Kidney (tissue), 14 donors: Measurements from ENCODE around the gene DNAH17. TPM values are rescaled to one million over a fixed set of nuclear protein-coding genes. Genes with fewer than 3 reads are reported as not detected.

Experiments
- DNase-seq, 5 donors: peaks; one replicate each; pipeline ENCODE4 v3.0.0-alpha.2; 2013 to 2020
- FAIRE-seq: peaks from 2 replicates; lab custom pipeline; 2012; peaks lifted over from hg19 to GRCh38; lab: Jason Lieb, UNC
- H3K27ac ChIP-seq, 2 donors: one replicate each; pipeline ENCODE4 v1.7.0; 2013; ENCODE audit warnings: low read depth in 2 of 2, low read length in 2 of 2, inconsistent platforms in 1 of 2
- H3K27me3 ChIP-seq: one replicate; pipeline ENCODE4 v1.7.1; 2013; ENCODE audit warnings: low read length, inconsistent platforms; ENCODE audit not compliant: control insufficient read depth, insufficient read depth
- H3K36me3 ChIP-seq, 3 donors: one replicate each; pipeline versions ENCODE4 v1.7.0 to v1.7.1; 2013; ENCODE audit warnings: low read length in 3 of 3, control low read depth in 1 of 3, inconsistent platforms in 1 of 3; ENCODE audit not compliant: insufficient read depth in 3 of 3, control insufficient read depth in 2 of 3
- H3K4me1 ChIP-seq, 3 donors: one replicate each; pipeline versions ENCODE4 v1.7.0 to v1.7.1; 2013; ENCODE audit warnings: low read length in 3 of 3, inconsistent platforms in 1 of 3, low read depth in 1 of 3; ENCODE audit not compliant: control insufficient read depth in 2 of 3, insufficient read depth in 2 of 3
- H3K4me3 ChIP-seq, 3 donors: one replicate each; pipeline versions ENCODE4 v1.7.0 to v1.8.1; 2013; ENCODE audit warnings: low read length in 3 of 3, control low read depth in 1 of 3, inconsistent platforms in 1 of 3
- H3K9ac ChIP-seq, 3 donors: one replicate each; pipeline versions ENCODE4 v1.7.0 to v1.7.1; 2013; ENCODE audit warnings: low read length in 3 of 3, control low read depth in 1 of 3, inconsistent platforms in 1 of 3
- H3K9me3 ChIP-seq, 3 donors: one replicate each; pipeline versions ENCODE4 v1.7.0 to v1.7.1; 2013; ENCODE audit warnings: low read length in 3 of 3, control low read depth in 1 of 3, inconsistent platforms in 1 of 3; ENCODE audit not compliant: control insufficient read depth in 2 of 3, insufficient read depth in 1 of 3
- CTCF ChIP-seq: IDR thresholded peaks from 3 replicates; pipeline ENCODE4 v1.5.1; 2012; ENCODE audit warnings: mild to moderate bottlenecking, moderate library complexity, borderline replicate concordance; ENCODE audit not compliant: insufficient read depth; ENCODE audit errors: extremely low read depth
- intact Hi-C: fragments of 100-400 bp; cut with DNase I; formaldehyde crosslinking; loops from one replicate; pipeline ENCODE4 v1.11.1; 2022
- polyA plus RNA-seq: library from polyadenylated mRNA; stranded (reverse); fragments of 350-450 nt; fragmentation: Illumina TruSeq; extraction: RNeasy Lipid Tissue Mini Kit (QIAGEN cat#74804); gene quantifications from one replicate; pipeline ENCODE4 v1.2.3, GENCODE V29; 2014; ENCODE audit warnings: low read depth, low replicate concordance; ENCODE audit not compliant: insufficient read depth
- total RNA-seq: library from RNA; stranded (reverse); fragmentation: NEBNext Ultra II Directional; extraction: Animal tissue kit (Norgen Biotek cat#: 25700); gene quantifications from one replicate; pipeline ENCODE4 v1.2.1, GENCODE V29; 2021
- donor health status: control.
- donor health status: control.
- donor health status: control.
- donor health status: control.
- donor health status: control.
- donor health status: DM: yes; HTN: yes; CAD: no.
- donor health status: Normal renal cell carcinoma (clear cell type).

The DNAH17 gene
- total and polyA plus RNA-seq, 2 donors from 2014 or later: 0.09 to 0.17 TPM

- Histone ChIP-seq H3K9me3 (peaks cover 0 to 3% (median 0%) of the 10 kb centered on the region in 3 donors), H3K4me3 (no peak overlapping the region), H3K27me3 (no peaks in the 10 kb centered on the region), H3K27ac (no peak overlapping the region), H3K4me1 (no peaks in the 10 kb centered on the region), H3K9ac (no peak overlapping the region), H3K36me3 (no peaks in the 10 kb centered on the region)
- intact Hi-C loops: no loop called here
- FAIRE-seq (no peak), DNase-seq (peak in 1 of 5 donors; percentile 23)
- no peak for TF ChIP-seq CTCF
Observed at GRCh38 chr17:78623541-78623940, 46.3 kb upstream of the DNAH17 start.

- no peaks in the 10 kb centered on the region for H3K27me3 ChIP-seq
- no peak overlapping the region for H3K4me3 ChIP-seq
- intact Hi-C loops: no loop called here
- H3K27ac ChIP-seq: no peak overlapping the region
- H3K36me3 ChIP-seq: no peaks in the 10 kb centered on the region
- TF ChIP-seq CTCF: no peak
- no peak for FAIRE-seq
- DNase-seq: peak in 1 of 5 donors; percentile 60
- H3K4me1 ChIP-seq: peaks cover 0 to 2% (median 0%) of the 10 kb centered on the region in 3 donors
- peaks cover 0 to 3% (median 0%) of the 10 kb centered on the region in 3 donors for H3K9me3 ChIP-seq
- H3K9ac ChIP-seq: no peak overlapping the region
Observed at GRCh38 chr17:78622491-78623265, 45.5 kb upstream of the DNAH17 start.

GRCh38 chr17:78621720-78622490, 44.7 kb upstream of the DNAH17 start:
- intact Hi-C loops: no loop called here
- TF ChIP-seq CTCF: no peak
- FAIRE-seq (no peak), DNase-seq (peak in 1 of 5 donors; percentile 29)
- H3K9me3 ChIP-seq: peaks cover 0 to 3% (median 0%) of the 10 kb centered on the region in 3 donors
- no peak overlapping the region for H3K4me3 ChIP-seq
- H3K27ac ChIP-seq: no peak overlapping the region
- peaks cover 0 to 2% (median 0%) of the 10 kb centered on the region in 3 donors for H3K4me1 ChIP-seq
- no peaks in the 10 kb centered on the region for H3K36me3 ChIP-seq
- H3K27me3 ChIP-seq: no peaks in the 10 kb centered on the region
- no peak overlapping the region for H3K9ac ChIP-seq
